K562 (cell line): ENCODE data around the gene CNOT1. TPM values are rescaled to one million over a fixed set of nuclear protein-coding genes. Genes with fewer than 3 reads are reported as not detected.
A peak's percentile ranks its signal among the peaks of the same experiment; 100 is the strongest.

Experiments used
- AFF1 ChIP-seq, 2 experiments: fragments of 450-650 bp; IDR thresholded peaks; 2 replicates each; pipeline ENCODE4 v1.6.1; 2018; ENCODE audit warnings: mild to moderate bottlenecking in 2 of 2, low read depth in 1 of 2; ENCODE audit not compliant: partially characterized antibody in 2 of 2
- CAMTA2 ChIP-seq: fragments of 250-450 bp; sonication (Bioruptor Pico); conservative IDR thresholded peaks from 2 replicates; pipeline ENCODE4 v1.5.1; 2022
- FIP1L1 ChIP-seq: fragments of 200-400 bp; formaldehyde crosslinking; IDR thresholded peaks from 2 replicates; pipeline ENCODE4 v1.6.1; 2018; ENCODE audit warnings: mild to moderate bottlenecking, low read depth, low read length; ENCODE audit not compliant: poor library complexity, severe bottlenecking
- GTF2A2 ChIP-seq: IDR thresholded peaks from 2 replicates; pipeline ENCODE4 v1.6.1; 2016; ENCODE audit warnings: mild to moderate bottlenecking, missing genetic modification characterization, missing compliant biosample characterization
- HDAC8 ChIP-seq: fragments of 450-650 bp; IDR thresholded peaks from 2 replicates; pipeline ENCODE4 v1.6.1; 2016; ENCODE audit warnings: mild to moderate bottlenecking, missing genetic modification characterization, moderate library complexity, missing compliant biosample characterization
- KLF10 ChIP-seq: fragments of 250-450 bp; sonication (Bioruptor Pico); IDR thresholded peaks from 2 replicates; pipeline ENCODE4 v1.6.1; 2021; ENCODE audit warnings: matching md5 sums
- MBD1 ChIP-seq: fragments of 250-450 bp; sonication (Bioruptor Pico); IDR thresholded peaks from 2 replicates; pipeline ENCODE4 v1.8.0; 2022; ENCODE audit warnings: inconsistent platforms
- PCBP1 ChIP-seq: fragments of 200-400 bp; formaldehyde crosslinking; IDR thresholded peaks from 2 replicates; pipeline ENCODE4 v1.6.1; 2018; ENCODE audit warnings: mild to moderate bottlenecking, low read depth, low read length; ENCODE audit not compliant: poor library complexity, severe bottlenecking
- PHB2 ChIP-seq: fragments of 450-650 bp; IDR thresholded peaks from 2 replicates; pipeline ENCODE4 v1.6.1; 2017; ENCODE audit warnings: low read depth
- RCOR1 ChIP-seq, 2 experiments: IDR thresholded peaks; 2 replicates each; pipeline ENCODE4 v1.6.1; 2012; ENCODE audit warnings: low read depth in 2 of 2, low read length in 2 of 2, borderline replicate concordance in 1 of 2, improper control_type of control experiment in 1 of 2
- TCF7L2 ChIP-seq: fragments of 150-350 bp; IDR thresholded peaks from 2 replicates; pipeline ENCODE4 v1.6.1; 2016; ENCODE audit warnings: low read depth, mild to moderate bottlenecking, low read length, moderate library complexity
- ZMIZ1 ChIP-seq, 2 experiments: fragments of 150-350 bp in 1 of 2; IDR thresholded peaks; 2 replicates each; pipeline ENCODE4 v1.6.1; 2012 to 2016; ENCODE audit warnings: low read depth in 2 of 2, low read length in 2 of 2, mild to moderate bottlenecking in 1 of 2, moderate library complexity in 1 of 2
- ZNF143 ChIP-seq: sonication (generic); formaldehyde crosslinking; IDR thresholded peaks from 2 replicates; pipeline ENCODE4 v1.9.0; 2022; ENCODE audit warnings: mild to moderate bottlenecking, missing genetic modification reagents
- ZNF592 ChIP-seq: fragments of 450-650 bp; IDR thresholded peaks from 2 replicates; pipeline ENCODE4 v1.6.1; 2017; ENCODE audit warnings: antibody characterized with exemption, mild to moderate bottlenecking
- polyA plus RNA-seq, 8 experiments: library from polyadenylated mRNA; depleted of rRNA in 4 of 8; stranded (reverse) in 5 of 8; unstranded in 3 of 8; fragments of >200 nt; fragmentation: Nextera tagmentation in 2 of 8; fragmentation: Illumina TruSeq in 1 of 8; extraction: Ambion mirVana in 2 of 8; extraction: Trizol in 1 of 8; gene quantifications; 2 replicates each; pipeline versions ENCODE4 v1.2.1 to v1.2.3, GENCODE V29; 2011 to 2014; ENCODE audit warnings: inconsistent platforms in 1 of 8, missing spikeins in 1 of 8
- total RNA-seq, 7 experiments: library from RNA; depleted of rRNA in 6 of 7; stranded (reverse); fragments of >200 nt in 6 of 7; fragmentation: Illumina TruSeq in 2 of 7; extraction: Trizol in 2 of 7; gene quantifications; 2 replicates each; pipeline versions ENCODE4 v1.2.1 to v1.2.3, GENCODE V29; 2011 to 2021; ENCODE audit warnings: low replicate concordance in 1 of 7

The CNOT1 gene
- total and polyA plus RNA-seq, 9 of the 15 experiments (the other 6 are each of a cell fraction or from before 2014, with no cell fraction given), result 110 to 270 (median 220) TPM

GRCh38 chr16:58494981-58495520 is 134.6 kb downstream of the CNOT1 start (continued):
- TF ChIP-seq ZMIZ1 (IDR thresholded peaks at IDR 0.05; ENCODE audit: low read depth in 2 of 2, low read length in 2 of 2) (no peak), KLF10 (CRISPR knock-in tag) (no peak), TCF7L2 (no peak), PCBP1 (no peak), AFF1 (IDR thresholded peaks at IDR 0.05; ENCODE audit: low read depth in 1 of 2, partially characterized antibody in 2 of 2) (no peak), MBD1 (CRISPR knock-in tag) (no peak), HDAC8 (tag) (no peak), FIP1L1 (no peak), RCOR1 (IDR thresholded peaks at IDR 0.05; ENCODE audit: borderline replicate concordance in 1 of 2, low read depth in 2 of 2, low read length in 2 of 2) (peak; percentile 65 to 100), ZNF143 (no peak), PHB2 (no peak), GTF2A2 (tag) (no peak), ZNF592 (no peak), CAMTA2 (CRISPR knock-in tag) (no peak)
